GM12801 (cell line): Measurements from ENCODE around the gene DPF3.

Experiments
- CTCF ChIP-seq: IDR thresholded peaks from one replicate; pipeline ENCODE4 v1.5.1; 2011; ENCODE audit warnings: control low read depth; ENCODE audit not compliant: insufficient read length; ENCODE audit errors: extremely low read depth

DPF3 gene

GRCh38 chr14:72708708-72709475 is 185.0 kb downstream of the DPF3 start:
- TF ChIP-seq CTCF, result no peak

GRCh38 chr14:72708222-72708621 is 185.7 kb downstream of the DPF3 start:
- TF ChIP-seq CTCF, result no peak

GRCh38 chr14:72706485-72706884 is 187.4 kb downstream of the DPF3 start:
- TF ChIP-seq CTCF, result no peak

- TF ChIP-seq CTCF, result no peak
These were observed 189.4 kb downstream of the DPF3 start for GRCh38 chr14:72704502-72704901.

- no peak for TF ChIP-seq CTCF
These were observed 192.3 kb downstream of the DPF3 start for GRCh38 chr14:72701605-72702004.

- TF ChIP-seq CTCF, result no peak
These were observed 192.7 kb downstream of the DPF3 start for GRCh38 chr14:72701237-72701565.

GRCh38 chr14:72700338-72701236 is 193.3 kb downstream of the DPF3 start:
- no peak for TF ChIP-seq CTCF
